Measurements from ENCODE around the gene ABCC3.
"Not testable (repeated sequence)": the region's sequence is repeated elsewhere in the genome, so short reads cannot be mapped to it uniquely, and the experiment has no call there.

ABCC3 gene

DNA sequence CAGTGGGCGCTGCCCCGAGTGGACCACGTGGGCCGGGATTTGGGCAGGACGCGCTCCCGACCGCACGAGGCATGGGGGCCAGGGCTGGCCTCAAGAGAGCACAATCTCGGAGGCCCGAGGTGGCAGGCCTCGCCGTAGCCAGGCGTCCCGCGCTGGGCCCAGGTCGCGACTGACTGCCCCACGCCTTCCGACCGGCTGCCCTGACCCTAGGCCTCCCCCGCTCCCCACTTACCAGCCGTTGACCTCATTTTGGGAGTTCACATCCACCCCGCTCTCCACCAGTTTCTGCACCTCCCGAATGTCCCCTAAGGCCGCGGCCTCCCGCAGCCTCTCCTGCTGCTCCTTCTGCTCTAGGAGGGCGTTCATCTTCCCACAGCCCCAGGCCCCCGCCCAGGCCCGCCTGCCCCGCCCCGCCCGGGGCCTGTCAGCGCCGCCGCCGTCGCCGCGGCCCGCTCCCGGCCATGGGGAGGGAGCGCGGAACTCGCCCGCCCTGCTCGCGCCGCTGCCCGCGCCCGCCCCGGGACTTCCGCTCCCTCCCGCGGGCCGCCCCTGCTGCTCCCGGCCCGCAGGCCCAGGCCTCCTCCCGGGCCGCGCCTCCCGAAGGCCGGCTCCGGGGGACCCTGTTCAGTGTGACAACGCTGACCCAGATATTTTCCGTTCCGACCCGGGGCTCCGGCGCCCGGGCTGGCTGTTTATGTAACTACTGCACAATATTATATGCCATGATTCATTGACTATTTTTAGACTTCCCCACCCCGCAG is 72.8 kb downstream of the ABCC3 start, which contains the start of gene ANKRD40:
ANKRD40 (minus strand) TSS at position 626 of the 761 bp plus-strand sequence; CDS start at position 366, 260 bp downstream.
- peak; percentile 94 for DNase-seq (ENCODE audit: low spot score)

DNA sequence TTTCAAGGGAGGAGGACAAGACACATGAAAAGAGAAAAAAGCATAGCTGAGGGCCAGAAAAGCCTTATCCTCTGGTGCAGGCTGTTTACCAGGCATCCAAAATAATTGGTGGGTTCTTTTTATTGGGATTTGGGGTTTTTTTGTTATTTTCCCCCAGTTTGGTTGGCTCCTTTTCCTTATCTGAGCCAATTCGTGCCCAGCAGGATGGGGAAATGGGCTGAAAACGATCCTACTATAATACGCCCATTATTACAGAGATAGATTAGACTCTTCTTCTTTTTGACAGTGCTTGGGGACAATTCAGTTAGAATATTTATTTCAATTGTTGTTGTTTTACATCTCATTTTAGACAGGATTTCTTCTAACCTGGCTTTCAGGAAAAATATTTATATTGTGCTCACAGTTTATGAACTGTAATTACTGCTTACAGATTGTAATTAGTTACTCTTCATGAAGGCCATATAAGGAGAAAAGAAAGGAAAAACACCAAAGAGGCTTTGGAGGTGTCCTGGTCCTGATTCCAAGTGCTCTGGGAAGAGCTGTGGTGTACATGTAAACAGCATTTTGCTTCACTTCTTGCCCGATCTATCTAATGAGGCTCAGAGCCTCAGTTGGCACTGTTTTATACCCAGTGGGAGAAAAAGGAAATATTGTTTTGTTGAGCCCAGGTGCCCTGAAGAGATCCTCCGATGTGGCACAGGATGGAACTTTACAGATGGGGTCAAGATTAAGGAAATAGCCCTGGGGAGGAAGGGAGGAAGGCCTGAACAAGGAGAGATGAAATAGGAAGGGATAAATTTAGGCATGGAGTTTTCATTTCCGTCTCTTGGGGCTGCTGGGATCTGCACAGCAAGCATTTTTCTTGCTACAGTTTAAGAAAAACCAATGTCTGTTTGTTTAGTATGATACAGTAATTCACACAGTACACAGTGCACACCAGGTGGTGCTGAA is 73.6 kb downstream of the ABCC3 start:
- DNase-seq (ENCODE audit: low spot score), result peak; percentile 38

DNA sequence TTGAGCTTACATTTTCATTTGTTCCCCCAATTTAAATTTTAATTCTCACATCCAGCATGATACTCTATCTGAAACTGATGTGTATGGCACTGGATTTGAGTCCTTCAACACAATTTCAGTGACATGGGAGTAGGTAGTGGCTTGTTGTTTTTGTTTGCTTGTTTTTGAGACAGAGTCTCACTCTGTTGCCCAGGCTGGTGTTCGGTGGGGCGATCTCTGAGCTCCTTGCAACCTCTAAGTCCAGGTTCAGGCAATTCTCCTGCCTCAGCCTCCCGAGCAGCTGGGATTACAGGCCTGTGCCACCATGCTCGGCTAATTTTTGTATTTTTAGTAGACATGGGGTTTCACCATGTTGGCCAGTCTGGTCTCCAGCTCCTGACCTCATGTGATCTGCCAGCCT is 74.4 kb downstream of the ABCC3 start:
- not testable (repeated sequence) for DNase-seq (ENCODE audit: low spot score)

DNA sequence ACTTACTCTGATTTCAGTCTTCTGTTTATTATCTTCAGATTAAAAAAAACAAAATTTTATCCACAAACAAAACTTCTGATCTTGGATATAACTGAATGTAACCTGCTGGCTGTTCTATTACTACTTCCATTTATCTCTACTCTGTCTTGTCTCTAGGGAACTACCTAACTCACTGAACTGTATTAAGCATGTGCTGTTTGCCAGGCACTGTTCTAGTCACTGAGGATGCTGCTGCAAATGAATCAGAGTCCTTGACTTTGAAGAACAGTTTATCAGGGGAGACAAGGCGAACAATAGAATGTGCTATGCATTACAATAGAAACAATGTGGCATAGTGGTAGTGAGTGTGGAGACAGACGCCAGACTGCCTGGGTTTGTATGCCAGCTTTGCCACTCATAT is 75.3 kb downstream of the ABCC3 start:
- no peak for DNase-seq (ENCODE audit: low spot score)

DNA sequence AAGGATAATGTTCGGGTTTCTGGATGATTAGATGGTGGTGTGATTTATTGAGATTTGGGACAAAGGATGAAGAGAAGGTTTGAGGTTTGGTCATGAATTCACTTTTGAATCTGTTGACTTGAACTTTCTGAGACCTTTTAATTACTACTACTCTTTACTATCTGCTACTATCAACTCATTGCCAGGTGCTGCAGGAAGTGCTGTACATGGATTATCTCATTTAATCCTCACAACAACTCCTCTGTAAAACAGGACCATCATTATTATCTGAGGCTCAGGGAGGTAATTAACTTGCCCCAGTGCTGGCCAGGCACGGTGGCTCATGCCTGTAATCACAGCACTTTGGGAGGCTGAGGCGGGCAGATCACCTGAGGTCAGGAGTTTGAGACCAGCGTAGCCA is 76.0 kb downstream of the ABCC3 start:
- no peak for DNase-seq (ENCODE audit: low spot score)

DNA sequence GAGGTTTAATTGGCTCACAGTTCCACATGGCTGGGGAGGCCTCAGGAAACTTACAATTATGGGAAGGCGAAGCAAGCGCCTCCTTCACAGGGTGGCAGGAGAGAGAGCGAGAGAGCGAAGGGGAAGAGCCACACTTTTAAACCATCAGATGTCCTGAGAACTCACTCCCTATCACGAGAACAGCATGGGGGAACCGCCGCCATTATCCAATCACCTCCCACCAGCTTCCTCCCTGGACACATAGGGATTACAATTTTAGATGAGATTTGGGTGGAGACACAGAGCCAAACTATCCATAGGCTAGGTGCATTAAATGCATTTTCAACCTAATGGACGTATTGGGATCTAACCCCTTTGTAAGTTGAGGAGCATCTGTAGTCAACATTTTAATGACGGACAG is 78.0 kb downstream of the ABCC3 start:
- DNase-seq (ENCODE audit: low spot score), result no peak

DNA sequence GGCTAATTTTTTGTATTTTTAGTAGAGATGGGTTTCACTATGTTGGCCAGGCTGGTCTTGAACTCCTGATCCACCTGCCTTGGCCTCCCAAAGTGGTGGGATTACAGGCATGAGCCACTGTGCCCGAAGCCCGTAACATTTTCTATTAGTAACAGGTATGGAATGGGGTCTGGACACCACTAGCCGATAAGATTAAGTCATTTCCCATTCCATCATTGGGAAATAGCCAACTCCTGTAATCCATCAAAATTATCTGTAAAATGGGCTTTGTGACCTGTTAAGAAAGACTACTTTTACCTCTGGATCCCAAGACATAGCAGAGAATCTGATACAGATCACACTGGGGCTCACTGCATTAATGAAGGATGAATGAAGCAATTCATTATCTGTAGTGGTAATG is 80.8 kb downstream of the ABCC3 start:
- DNase-seq (ENCODE audit: low spot score), result no peak

DNA sequence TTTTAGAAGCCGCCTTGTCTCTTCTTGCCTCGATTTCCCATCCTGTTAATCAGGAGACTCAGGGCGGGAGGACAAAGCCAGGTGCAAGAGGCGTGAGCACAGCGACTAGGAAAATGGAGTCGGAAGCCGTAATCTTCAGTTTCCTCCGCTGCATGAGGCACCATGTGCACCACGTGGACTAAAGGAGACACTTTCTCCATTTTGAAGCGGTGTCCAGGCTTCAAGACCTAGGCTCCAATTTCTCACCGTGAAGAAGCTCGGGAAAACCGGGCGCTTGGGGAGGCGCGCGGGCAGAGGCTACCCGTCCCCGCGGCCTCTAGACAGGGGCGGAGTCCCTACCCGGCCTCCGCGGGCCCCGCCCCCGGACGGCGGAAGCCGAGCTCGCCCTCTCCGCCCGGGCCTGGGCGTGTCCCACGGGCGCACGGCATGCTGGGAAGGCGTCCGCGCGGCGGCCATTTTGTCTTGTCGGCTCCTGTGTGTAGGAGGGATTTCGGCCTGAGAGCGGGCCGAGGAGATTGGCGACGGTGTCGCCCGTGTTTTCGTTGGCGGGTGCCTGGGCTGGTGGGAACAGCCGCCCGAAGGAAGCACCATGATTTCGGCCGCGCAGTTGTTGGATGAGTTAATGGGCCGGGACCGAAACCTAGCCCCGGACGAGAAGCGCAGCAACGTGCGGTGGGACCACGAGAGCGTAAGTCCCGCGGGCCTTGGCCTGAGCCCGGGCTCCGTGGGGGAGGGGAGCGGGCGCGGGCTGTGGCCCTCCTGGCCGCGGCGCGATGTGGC is 84.7 kb downstream of the ABCC3 start, which contains the start of gene LUC7L3:
LUC7L3 (plus strand) TSS at position 460 of the 780 bp plus-strand sequence; CDS start at position 590, 130 bp downstream.
- DNase-seq (ENCODE audit: low spot score), result peak; percentile 96

DNA sequence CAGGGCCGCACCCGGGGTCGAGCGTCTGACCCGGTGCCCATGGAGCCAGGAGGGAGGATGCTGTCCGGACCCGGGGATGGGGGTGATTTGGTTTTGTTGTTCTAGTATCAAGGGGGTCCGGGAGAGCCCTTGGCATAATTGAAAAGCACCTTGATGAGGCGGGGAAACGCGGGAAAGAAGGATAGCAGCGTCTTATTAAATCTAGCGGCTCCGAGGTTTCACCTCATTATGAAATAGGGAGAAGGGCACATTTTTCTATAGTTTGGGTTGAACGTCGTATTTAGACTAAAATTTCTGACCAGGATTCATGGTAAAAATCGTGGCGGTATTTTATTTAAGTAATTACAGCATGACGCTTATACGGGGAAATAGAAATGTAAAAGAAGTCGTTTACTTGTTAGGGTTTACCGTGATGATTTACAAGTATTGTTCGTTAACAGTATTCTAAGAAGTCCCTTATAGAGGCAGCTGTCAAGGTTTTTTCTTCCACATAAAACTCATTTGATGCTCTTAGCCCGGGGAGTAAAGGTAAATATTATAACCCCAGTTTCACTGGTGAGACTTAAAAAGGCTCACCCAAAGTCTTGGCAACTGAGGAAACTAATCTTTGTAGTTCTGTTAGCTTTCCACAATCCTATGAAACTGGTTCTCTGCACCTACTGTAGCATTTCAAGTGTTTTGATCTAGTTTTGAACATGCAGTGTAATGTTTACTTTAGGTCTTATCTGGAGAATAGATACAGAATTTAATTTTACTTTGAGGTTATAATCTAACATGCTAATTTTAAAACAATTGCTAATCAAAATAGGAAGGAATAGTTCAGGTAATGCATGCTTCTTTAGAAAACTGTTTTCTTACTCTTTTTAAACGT is 85.5 kb downstream of the ABCC3 start:
- DNase-seq (ENCODE audit: low spot score), result no peak

DNA sequence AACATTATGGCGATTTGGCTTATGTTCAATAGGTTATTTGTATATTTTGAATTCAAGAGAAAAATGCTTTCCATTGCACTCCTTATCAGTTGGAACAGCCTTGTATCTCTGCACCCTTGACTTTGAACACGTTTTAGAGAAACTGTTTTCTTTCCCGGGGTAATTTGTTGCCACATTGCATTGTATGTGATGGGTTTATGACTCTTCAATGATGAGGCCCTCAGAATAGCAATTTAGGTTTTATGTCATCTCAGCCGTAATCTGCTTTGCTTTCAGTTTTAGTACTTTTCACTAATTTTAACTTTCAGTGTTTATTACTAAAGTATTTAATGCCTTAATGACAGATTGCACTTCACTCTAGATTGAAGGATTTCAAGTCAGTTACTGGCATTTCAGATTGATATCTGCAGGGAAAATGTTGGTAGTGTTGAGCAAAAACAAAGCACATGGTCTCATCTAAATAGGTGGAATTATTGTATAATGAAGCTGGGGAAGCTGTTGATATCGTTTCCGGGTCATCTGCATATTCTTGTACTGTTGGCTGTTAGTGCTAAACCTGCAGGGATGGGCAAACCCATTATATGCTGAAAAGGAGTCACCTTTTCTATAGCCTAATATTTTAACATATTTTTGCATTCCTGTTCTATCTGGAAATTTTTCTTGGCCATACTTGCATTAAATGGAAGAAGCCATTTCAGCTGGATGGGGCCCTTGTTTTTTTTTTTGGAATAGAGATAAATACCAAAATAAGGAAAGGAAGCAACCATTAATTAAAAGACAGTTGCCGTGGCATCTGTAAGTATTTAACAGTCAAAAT is 86.7 kb downstream of the ABCC3 start:
- no peak for DNase-seq (ENCODE audit: low spot score)

DNA sequence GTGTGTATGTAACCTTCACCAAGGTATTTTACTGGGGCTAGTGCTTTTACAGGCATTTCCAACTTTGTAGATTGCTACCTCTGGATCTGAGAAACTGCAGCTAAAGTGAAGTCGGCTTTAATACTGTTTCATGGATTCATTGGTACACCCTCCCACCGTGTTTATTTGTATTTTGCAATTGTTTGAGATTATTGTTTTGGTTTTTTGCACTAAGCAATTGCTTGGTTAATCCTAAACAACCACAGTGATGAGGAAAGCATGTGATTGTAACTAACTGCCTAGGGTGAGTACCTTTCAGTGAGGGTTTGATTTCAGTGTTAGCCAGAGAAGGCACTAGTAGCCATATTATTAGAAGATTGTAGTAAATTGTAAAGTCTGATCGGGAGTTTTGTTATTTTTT is 88.1 kb downstream of the ABCC3 start:
- DNase-seq (ENCODE audit: low spot score), result no peak

DNA sequence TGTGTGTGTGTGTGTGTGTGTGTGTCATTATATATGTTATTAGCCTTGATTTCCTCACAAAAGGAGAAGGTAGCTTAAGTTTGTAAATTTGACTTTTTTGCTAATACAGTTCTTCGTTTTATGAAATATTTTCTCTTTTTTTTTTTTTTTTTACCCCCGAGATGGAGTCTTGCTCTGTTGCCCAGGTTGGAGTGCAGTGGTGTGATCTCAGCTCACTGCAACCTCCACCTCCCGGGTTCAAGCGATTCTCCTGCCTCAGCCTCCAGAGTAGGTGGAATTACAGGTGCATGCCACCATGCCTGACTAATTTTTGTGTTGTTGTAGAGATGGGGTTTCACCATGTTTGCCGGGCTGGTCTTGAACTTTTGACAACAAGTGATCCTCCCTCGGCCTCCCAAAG is 89.9 kb downstream of the ABCC3 start:
- not testable (repeated sequence) for DNase-seq (ENCODE audit: low spot score)

DNA sequence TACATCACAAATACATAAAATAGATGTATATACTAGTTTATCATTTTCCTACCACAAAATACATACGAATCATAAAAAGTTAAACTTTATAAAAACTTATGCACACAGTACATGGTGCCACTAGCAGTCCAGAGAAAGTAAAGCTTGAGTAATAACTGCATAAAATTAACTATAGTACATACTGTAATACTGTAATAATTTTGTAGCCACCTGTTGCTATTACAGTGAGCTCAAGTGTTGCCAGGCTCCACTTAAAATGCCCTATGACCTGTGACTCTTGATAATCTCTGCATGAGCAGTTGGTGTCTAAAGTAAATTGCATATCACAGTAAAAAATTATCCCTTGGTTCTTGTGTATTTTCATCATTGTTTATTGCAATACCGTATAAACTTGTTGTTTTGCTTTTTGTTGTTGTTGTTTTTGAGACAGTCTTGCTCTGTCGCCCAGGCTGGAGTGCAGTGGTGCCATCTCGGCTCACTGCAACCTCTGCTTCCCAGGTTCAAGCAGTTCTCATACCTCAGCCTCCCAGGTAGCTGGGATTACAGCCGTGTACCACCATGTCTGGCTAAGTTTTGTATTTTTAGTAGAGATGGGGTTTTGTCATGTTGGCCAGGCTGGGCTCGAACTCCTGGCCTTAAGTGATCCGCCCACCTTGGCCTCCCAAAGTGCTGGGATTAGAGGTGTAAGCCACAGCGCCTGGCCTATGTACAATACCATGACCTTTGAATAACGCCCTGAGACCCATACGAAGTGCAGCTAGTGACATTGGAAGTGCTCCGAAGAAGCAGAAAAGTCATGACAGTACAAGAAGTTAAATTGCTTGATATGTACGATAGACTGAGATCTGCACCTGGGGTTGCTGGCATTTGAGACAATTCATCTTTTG is 91.3 kb downstream of the ABCC3 start:
- DNase-seq (ENCODE audit: low spot score), result no peak

DNA sequence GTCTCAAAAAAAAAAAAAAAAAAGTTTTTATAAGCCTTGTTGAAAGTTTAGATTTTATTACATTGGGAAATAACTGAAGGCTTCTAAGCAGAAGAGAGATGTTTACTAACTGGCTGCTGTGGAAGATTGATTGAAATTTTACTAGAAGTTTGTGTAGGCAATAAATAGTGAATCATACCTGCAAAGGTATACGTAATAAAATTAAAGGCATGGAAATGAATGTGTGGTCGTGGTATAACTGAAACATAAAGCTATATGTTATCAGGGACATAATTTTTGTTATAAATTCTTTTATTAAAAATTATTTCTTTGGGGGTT is 93.4 kb downstream of the ABCC3 start:
- DNase-seq (ENCODE audit: low spot score), result no peak

DNA sequence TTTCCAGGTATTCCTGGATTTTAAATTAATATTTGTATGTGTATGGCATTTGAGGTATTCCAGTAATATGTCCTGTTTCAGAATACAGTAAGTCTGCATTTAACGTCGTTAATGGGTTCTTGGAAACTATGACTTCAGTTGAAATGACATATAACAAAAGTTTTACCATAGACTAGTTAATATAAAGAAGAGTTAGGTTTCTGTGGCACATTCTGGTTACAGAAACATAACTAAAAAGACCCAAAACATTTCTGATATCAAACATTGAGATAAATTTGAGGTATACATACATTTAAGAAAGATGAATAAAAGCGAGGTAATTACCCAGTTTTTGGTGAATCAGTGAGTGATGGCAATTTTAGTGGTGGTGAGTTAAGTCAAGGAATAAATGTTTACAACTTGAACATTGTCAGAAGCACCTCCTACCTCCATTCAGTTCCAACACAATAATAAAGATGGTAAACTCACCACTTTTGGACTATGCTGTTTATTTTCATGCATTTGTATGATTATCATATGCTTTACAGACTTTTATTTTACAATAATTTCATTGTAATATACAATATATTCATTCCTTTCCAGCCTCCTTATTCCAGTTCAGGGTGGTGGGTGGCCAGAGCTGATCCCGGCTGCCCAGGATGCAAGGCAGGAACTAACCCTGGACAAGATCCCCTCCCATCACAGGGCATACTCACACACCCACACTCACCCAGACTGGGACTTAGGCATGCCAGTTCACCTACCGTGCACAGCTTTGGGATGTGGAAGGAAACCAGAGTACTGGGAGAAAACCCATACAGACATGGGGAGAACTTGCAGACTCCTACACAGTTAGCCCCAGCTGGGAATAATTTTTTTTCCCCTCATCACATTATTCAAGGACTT is 94.4 kb downstream of the ABCC3 start:
- no peak for DNase-seq (ENCODE audit: low spot score)

DNA sequence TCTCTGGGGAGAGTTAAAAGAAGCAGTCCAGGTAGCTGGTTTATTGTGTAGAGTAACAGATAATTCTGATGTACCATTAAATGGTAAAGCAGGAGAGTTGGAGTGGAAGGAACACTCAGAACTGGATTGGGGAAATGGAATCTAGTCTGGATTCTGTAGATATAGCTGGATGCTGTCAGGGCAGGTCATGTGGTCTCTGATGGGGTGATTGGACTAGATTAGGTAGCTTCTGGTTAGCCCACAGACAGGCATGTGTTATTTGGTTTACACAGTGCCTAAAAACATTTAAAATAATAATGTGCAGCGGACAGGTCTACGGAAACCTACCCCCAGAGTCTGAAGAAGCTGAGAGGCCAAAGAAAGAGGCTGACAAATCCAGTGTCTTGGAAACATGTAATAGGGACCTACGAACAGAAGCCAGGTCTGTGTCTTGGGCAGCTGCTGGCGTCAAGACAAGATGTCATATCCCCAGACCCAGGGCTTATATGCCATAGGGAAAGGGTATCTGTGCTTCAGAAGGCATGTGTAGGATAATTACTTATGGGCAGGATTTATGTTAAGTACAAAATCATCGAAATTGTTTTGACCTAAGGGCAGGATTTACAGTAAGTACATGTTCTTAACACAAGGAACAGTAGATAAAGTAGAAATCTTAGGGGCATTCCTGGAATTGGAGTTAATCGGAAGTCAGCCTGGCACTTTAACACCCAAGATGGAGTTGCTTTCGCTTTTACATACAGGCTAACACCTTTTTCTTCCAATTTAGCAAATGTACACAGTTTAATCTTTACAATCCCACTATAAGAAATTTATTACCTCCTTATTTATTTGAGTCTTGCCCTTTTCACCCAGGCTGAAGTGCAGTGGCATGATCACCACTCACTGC is 97.1 kb downstream of the ABCC3 start:
- no peak for DNase-seq (ENCODE audit: low spot score)

DNA sequence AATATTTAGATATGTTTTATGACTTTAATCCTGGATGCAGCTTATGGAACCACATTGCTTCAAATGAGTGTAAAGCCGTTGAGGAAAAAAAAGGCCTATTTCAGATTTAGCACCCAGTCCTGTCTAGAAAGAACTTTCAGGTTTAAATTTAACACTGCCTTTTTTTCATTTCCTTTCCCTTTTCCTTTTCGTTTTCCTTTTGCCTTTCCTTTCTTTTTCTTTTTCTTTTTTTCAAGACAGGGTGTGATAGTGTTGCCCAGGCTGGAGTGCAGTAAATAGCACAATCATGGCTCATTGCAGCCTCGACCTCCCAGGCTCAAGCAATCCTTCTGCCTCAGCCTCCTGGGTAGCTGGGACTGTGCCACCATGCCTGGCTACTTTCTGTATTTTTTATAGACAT is 100.6 kb downstream of the ABCC3 start:
- DNase-seq (ENCODE audit: low spot score), result no peak

Measured in kidney tubule cell (primary cell).